Measurements from ENCODE around the gene NTM. TPM values are rescaled to one million over a fixed set of nuclear protein-coding genes. Genes with fewer than 3 reads are reported as not detected.

Gene NTM
- total and polyA plus RNA-seq, 2 of the 8 experiments (the other 6 are each of a cell fraction or from before 2014, with no cell fraction given), result 13.4 to 20.0 TPM

GRCh38 chr11:132060567-132060966 is 690.2 kb downstream of the NTM start:
- Histone ChIP-seq H2AFZ (ENCODE audit: low read length) (no peak overlapping the region), H4K5ac (ENCODE audit: insufficient read length, low read depth, low read length) (no peak overlapping the region), H3K4me2 (ENCODE audit: insufficient read depth in 1 of 2, low read depth in 2 of 2, low read length in 2 of 2) (no peak overlapping the region), H2BK20ac (ENCODE audit: low read length) (no peak overlapping the region), H3K9me3 (ENCODE audit: insufficient read depth in 2 of 2, low read depth in 1 of 2, low read length in 1 of 2) (no peaks in the 10 kb centered on the region; a peak in 1 of 4 replicates), H3K79me2 (ENCODE audit: control insufficient read depth in 1 of 2, insufficient read depth in 2 of 2, low read length in 2 of 2) (no peaks in the 10 kb centered on the region), H3K4ac (replicated peaks; ENCODE audit: insufficient read length, low read depth, low read length) (no peak overlapping the region), H2BK12ac (ENCODE audit: low read depth, low read length) (no peak overlapping the region), H3K36me3 (ENCODE audit: control insufficient read depth in 2 of 4, insufficient read depth in 4 of 4, low read length in 3 of 4) (no peaks in the 10 kb centered on the region), H3K27ac (ENCODE audit: low read depth, low read length) (no peak overlapping the region), H2AK5ac (ENCODE audit: low read depth, low read length) (no peak overlapping the region), H4K91ac (replicated peaks; ENCODE audit: insufficient read length, low read length) (no peak overlapping the region), H3K14ac (ENCODE audit: insufficient read length) (no peak overlapping the region), H3K56ac (replicated peaks; ENCODE audit: insufficient read length, low read depth, low read length) (no peak overlapping the region), H2BK5ac (ENCODE audit: low read depth, low read length) (no peak overlapping the region), H2BK120ac (replicated peaks; ENCODE audit: low read depth, low read length) (no peak overlapping the region), H3K79me1 (ENCODE audit: low read depth, low read length) (no peaks in the 10 kb centered on the region), H3K4me1 (replicated peaks in 1 of 4; ENCODE audit: control insufficient read depth in 3 of 4, insufficient read depth in 4 of 4, low read length in 3 of 4) (no peaks in the 10 kb centered on the region), H3K9ac (replicated peaks in 1 of 4; ENCODE audit: extremely low read depth in 1 of 4, low read depth in 3 of 4, low read length in 3 of 4) (no peak overlapping the region), H4K8ac (ENCODE audit: extremely low read depth, insufficient read depth, low read length) (no peak overlapping the region), H2BK15ac (ENCODE audit: low read length) (no peak overlapping the region), H3K4me3 (ENCODE audit: extremely low read depth in 1 of 4, insufficient read depth in 2 of 4, low read depth in 3 of 4, low read length in 4 of 4) (no peak overlapping the region), H4K20me1 (replicated peaks in 1 of 2; ENCODE audit: control insufficient read depth in 1 of 2, insufficient read depth in 2 of 2, low read length in 2 of 2) (no peaks in the 10 kb centered on the region), H3K23ac (ENCODE audit: insufficient read length) (no peak overlapping the region), H3K18ac (ENCODE audit: extremely low read depth, low read length) (no peak overlapping the region), H3K27me3 (replicated peaks in 1 of 4; ENCODE audit: control insufficient read depth in 3 of 4, extremely low read depth in 1 of 4, insufficient read depth in 3 of 4, low read length in 3 of 4) (peaks cover 0 to 2% (median 0%) of the 10 kb centered on the region in 4 experiments; a peak in 1 of 7 replicates), H3K23me2 (ENCODE audit: low read depth, low read length) (no peaks in the 10 kb centered on the region; the same call in 1 of the 2 replicates)
- TF ChIP-seq JUN (IDR thresholded peaks at IDR 0.05; ENCODE audit: low read depth, low read length) (no peak), ZNF274 (IDR thresholded peaks at IDR 0.05; ENCODE audit: borderline replicate concordance, extremely low read depth, low read length) (no peak), TBP (IDR thresholded peaks at IDR 0.05; ENCODE audit: low read depth, low read length) (no peak)
- ChIA-PET POLR2A (ENCODE audit: partially characterized antibody) (no interaction called here), CTCF (ENCODE audit: partially characterized antibody) (no interaction called here)
- 85% methylated on average over 2 of the region's 2 CpGs; no CpG with 5 or more reads in 1 of the 2 experiments for WGBS, 2 experiments (ENCODE audit: extremely low coverage in 1 of 2, insufficient coverage in 1 of 2, insufficient read length in 1 of 2, insufficient replicate concordance in 2 of 2, low coverage in 1 of 2, low lambda C conversion rate in 2 of 2, missing lambda C conversion rate in 1 of 2)
- FAIRE-seq, result no peak
- no peak for DNase-seq (ENCODE audit: low read depth in 1 of 2, low spot score in 2 of 2)
